ENCODE data around the gene WSCD1.
A peak's percentile ranks its signal among the peaks of the same experiment; 100 is the strongest.

Gene WSCD1

DNA sequence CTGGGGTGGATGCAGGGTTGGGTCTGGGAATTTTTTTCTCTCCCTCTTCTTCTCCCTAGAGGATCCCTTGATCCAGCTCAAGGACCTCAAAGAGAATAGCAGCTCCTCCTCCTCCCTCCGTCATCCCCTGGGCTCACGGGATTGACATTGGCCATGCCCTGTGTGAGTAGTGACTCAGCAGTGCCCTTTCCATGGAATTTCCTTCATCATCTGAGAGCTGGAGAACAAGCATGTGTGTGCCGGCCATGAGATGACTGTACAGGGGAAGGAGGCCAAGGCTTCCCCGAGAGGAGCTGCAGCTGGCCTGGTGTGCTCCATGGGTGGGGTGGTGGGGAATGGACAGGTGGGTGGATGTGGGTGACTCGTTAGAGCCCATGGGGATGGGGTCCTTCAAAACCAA lies 8.9 kb upstream of the WSCD1 start:
- DNase-seq = no peak

DNA sequence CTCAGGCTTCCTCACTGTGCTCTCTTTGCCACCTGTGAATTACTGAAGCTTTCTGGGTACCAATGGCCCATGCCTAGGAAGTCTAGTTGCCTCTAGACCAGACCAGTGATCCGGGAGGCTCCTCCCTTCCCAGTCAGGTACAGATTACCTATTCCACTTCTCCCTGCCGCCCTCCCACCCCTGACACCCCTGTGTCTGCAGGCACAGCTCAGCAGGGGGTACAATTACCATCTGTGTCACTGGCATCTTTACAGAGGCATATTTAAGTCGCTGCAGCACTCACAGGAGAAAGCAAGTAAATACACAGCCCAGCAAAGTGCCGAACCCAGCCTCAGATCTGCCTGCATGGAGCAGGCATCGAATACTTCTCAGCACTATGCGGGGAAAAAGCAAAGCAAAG lies 5.3 kb upstream of the WSCD1 start:
- DNase-seq = no peak

DNA sequence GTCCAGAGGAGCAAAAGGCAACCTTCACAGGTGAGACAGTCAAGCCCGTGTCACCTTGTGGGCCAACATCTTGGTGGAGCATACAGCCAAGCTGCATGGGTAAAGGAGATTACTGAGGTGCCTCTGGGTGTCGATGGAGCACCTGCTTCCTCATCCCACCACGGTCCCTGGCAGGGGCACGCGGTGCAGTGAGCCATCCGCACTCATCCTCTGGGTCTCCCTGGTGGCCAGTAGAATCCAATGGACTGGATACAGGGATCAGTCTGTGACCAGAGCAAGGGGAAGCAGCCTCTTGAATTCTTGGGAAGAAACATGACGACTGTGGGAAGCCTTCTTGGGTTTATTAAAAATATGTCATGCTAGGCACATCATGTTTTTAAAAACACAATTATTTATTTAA lies 4.8 kb upstream of the WSCD1 start:
- DNase-seq = no peak

DNA sequence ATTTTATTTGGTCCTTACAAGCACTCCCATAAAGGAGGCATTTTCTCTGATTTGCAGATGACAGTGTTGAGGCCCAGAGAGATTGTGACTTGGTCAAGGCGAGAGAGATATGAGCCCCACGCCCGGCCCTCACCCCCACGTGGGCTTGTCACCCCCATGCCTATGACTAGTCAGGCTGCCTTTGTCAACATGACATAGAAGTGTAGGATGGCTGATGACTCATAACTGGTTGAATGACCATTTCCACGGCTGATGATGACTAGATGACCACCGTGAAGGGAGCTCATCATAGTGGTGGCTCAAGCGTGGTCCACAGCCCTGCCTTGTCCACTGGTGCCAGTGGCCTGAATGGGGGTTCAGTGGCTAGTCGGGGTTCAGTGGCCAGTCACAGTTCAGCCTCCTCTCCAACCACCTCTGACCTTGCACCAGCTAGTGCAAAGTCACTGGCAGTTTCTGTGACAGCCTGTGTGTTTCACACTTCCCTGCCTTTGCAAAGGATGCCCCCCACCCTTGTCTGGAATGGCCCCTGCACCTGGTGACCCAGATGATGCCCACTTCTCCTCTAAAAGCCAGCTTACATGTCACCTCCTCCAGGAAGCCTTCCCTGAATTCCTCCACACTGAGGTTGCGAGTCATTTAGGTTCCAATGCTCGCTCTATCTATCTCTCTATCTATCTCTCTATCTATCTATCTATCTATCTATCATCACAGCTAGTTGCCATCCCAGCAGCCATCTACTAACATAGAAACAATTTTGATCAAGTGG lies 3.8 kb upstream of the WSCD1 start:
- DNase-seq = no peak

- no peak for DNase-seq
These were observed 3.1 kb upstream of the WSCD1 start for GRCh38 chr17:6067060-6067459.

DNA sequence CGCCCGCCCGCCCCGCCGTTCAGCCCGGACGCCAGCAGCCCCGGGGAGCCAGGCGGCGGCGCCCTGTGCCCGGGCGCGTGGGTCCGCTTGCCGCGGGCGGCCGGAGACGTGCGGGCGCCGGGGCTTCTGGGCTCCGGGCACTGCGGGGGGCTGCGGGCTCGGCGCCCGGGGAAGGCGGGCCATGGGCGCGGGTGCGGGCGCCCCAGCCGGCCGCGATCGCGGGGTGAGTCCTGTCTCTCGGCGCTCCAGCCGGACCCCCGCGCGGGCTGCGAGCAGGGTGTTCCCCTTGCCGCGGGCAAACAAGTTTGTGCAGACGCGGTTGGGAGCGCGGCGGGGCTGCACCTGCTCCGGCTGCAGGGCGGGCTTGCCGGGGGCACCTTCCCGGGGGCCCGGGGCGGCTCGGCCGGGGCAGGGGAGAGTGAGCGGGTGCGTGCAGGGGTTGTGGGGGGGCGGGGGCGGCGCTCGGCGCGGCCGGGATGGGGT lies 292 bp downstream of the WSCD1 start:
- no peak for DNase-seq

DNA sequence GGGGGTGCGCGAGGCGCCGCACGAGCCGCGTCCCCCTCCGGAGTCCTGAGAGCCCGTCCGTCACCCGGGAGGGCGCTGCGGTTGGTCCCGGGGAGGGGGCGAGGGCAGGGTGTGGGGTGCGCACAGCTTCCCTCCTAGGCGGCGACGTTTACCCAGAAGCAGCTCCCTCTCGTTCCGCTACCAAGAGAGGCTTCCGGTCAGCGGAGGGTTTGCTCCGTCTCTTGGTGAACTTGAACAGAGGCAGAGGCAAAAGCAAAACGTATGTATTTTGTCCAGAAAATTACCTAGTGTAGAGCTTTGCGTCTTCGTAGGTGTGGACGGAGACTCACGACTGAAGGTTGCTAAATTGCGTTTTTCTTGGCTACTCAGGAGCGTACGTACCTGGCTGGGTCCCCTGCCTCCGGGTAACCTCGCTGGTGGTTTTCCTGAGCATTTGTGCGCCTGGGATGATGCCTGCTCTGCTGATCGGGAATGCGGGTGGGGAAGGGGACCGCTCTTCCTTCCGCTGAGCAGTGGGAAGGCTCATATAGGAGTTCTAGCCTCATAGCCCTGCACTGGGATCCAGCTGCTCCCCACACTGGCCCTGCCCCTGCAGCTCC lies 833 bp downstream of the WSCD1 start:
- peak; percentile 51 for DNase-seq

DNA sequence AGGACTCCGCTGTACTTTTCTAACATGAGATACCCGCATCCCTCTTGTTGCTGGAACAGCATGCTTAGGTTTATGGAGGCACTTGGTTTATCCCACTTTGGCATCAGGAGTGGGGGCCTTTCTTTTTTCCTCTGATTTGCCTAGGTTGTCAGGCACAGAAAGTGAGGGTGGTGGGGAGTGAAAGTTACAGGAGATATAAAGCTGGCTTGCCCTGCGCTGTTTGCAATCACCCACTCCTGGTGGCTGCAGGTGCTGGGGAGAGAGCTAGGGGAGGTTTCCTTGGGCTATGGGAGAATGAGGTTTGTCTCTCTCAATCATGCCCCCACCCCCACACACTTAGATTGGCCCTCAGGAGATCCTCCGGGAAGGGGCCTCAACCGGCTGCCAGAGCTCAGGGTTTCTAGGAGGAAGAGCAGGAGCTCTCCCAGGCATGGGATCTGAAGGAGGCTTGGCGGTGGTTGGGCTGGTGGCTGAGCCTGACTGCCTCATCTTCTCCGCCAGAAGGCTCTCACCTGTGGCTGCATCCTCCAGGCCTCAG lies 1.4 kb downstream of the WSCD1 start:
- no peak for DNase-seq

GRCh38 chr17:6072157-6072556 lies 2.0 kb downstream of the WSCD1 start:
- no peak for DNase-seq

DNA sequence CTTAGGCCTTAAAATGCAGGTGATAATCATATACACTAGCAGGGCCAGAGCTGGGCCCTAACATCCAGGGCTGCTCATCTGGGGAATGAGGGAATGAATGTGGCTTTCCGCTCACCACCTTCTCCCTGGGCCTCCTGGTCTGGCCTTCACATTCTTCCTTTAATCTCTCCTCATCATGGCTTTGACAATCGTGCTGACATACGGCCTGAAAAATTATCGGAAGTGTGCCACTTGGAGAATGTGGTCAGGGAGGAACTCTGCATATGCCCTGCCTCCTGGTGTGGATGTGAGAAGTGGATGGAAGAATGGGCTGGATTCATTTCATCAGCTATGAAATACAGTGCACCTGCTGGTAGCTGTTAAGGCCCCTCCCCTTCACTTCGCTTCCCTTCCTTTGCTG lies 2.4 kb downstream of the WSCD1 start:
- no peak for DNase-seq

DNA sequence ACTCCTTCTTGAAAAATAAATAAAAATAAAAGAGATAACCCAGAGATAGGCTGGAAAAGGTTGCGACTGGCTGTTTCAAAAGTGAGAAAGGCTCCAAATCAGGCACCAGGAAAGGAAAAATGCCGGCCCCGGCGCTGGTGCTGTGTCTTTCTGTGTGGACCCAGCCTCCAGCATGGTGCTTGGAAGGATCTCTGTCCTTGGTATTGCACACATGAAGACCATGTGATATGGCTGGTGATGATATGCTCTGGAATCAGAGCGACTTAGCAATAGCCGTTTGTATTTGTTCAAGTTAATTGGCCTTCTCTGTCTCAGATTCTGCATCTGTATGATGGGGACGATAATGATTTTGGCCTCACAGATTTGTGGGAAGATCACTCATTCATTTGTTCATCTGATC lies 3.4 kb downstream of the WSCD1 start:
- DNase-seq = no peak

DNA sequence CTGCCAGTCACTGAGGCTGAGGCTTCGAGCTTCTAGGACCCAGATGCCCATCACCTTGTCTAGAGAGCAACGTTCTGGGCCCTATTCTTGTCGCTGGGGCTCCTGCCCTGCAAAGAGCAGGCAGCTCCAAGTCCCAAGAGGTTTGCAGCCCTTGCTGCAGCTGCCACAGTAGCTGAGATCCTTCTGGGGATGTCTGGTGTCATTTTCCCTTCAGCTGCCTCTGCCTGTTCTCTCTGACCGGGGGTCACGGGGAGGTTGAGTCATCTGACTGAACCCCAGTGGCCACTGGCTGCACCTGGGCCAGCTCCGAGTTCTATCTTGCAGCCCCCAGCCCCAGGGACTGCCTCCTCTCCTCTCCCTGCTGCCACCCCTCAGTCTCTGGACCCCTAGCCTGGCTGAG lies 4.9 kb downstream of the WSCD1 start:
- no peak for DNase-seq

DNA sequence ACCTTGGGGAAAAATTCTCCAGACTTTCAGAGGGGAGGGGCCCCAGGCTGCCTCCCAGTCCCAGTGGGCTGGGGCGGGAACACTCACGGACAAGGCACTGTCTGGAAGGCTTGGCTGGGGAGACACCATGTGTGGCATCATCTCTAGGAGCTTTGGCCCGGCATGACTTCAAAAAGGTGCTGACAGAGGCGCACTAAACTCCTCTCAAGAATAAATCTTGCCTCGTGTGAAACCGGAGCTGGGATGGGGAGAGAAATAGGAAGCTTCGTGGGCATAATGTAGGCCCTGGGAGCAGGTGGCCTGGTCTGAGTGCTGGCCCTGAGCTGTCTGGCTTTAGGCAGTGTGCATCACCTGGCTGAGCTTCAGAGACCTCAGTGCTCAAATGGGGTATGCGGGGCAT lies 5.7 kb downstream of the WSCD1 start:
- DNase-seq = no peak

GRCh38 chr17:6077752-6078151 lies 7.6 kb downstream of the WSCD1 start:
- no peak for DNase-seq

- DNase-seq = no peak
These were observed 8.3 kb downstream of the WSCD1 start for GRCh38 chr17:6078458-6078871.

GRCh38 chr17:6079155-6079888 lies 9.1 kb downstream of the WSCD1 start:
- DNase-seq = peak; percentile 72

- no peak for DNase-seq
These were observed 9.8 kb downstream of the WSCD1 start for GRCh38 chr17:6079960-6080359.

DNA sequence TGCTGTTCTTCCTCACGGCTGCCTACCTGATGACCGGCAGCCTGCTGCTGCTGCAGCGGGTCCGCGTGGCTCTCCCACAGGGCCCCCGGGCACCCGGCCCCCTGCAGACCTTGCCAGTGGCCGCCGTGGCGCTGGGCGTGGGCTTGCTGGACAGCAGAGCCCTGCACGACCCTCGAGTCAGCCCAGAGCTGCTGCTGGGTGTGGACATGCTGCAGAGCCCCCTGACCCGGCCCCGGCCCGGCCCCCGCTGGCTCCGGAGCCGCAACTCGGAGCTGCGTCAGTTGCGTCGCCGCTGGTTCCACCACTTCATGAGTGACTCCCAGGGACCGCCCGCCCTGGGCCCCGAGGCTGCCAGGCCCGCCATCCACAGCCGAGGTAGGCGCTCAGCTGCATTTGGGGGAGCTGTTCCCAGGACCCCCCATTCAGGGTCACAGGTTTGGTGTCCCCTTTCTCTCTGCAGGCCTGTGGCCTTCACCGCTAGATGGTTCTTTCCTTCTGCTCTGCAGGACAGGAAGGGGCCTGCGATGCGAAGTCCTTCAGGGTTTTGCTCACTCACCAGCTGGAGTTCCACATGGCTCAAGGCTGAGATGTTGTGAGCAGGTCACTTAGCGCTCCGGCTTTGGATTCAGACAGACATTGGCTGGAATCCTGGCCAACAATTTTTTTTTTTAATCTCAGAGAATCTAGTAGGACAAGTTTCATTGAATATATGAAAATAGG lies 10.7 kb downstream of the WSCD1 start:
- no peak for DNase-seq

- no peak for DNase-seq
These were observed 12.2 kb downstream of the WSCD1 start for GRCh38 chr17:6082335-6082734.

DNA sequence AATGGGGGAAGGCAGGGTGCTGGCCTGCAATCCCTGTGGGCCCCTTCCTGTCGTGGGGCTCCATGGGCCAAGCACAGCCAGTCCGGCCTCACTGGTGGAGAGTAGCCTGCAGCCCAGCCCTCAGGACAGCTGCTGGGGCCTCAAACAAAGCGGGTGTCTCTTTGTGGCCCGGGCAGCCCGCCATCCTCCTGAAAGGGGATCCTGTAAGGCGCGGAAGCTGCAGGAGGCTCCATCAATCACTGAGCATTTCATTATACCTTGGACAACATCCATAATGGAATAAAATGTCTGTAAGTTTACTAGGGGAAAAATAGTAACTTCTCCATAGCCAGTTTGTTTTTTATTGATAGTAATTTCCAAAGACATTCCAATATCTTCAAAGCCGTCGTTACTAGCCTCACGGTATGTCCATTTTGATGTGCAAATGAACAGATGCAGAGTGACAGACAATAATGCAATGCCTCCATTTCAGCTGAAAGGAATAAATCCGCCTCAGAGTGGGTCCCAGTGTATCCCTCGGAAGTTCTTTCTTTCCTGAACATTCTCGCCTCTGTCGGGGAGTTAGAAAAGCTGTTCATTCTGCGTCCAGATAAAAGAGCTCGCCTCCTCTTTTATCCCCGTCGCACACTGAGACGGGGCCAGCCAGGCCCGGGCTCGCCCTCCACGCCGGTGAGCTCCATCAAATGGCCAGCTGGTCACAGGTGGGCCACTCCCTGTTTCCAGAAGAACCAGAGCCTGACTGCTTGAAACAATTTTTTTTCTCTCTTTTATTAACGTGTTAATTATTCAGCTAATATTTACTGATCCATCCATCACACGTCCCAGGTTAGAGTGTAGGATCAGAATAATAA lies 14.4 kb downstream of the WSCD1 start:
- peak; percentile 88 for DNase-seq

- DNase-seq = no peak
These were observed 15.6 kb downstream of the WSCD1 start for GRCh38 chr17:6085812-6086211.

All from midbrain (tissue), 1 donor.